HepG2 (cell line): Measurements from ENCODE around the gene GRIK2. TPM values are rescaled to one million over a fixed set of nuclear protein-coding genes. Genes with fewer than 3 reads are reported as not detected.

Source experiments
- ATAC-seq: fragments of 200-7000 bp; cut with Tn5 transposase; 3 replicates; pipeline ENCODE4 v1.9.1; 2020; ENCODE audit warnings: mild to moderate bottlenecking, moderate library complexity
- BruUV-seq: library from RNA; stranded (reverse); fragments of 400-500 nt; replicated peaks from 2 replicates; lab custom pipeline; 2021; lab: Mats Ljungman, UMichigan
- CTCF ChIA-PET: fragments of 300-600 bp; formaldehyde crosslinking; extraction: SDS; loops from one replicate; lab custom pipeline; 2021; ENCODE audit warnings: low total read pairs, inconsistent platforms, low intra/inter-chr PET ratio; lab: Yijun Ruan, JAX
- POLR2A ChIA-PET: fragments of 350-600 bp; sonication (Branson Sonifier 250); formaldehyde crosslinking; loops from one replicate; lab custom pipeline; 2020; ENCODE audit warnings: antibody characterized with exemption, inconsistent platforms; lab: Yijun Ruan, JAX
- DNase-seq: peaks from one replicate; pipeline ENCODE4 v3.0.0-alpha.2; 2015; ENCODE audit warnings: low spot score
- FAIRE-seq: peaks from 3 replicates; lab custom pipeline; 2011; peaks lifted over from hg19 to GRCh38; lab: Jason Lieb, UNC
- H2AFZ ChIP-seq: one replicate; pipeline ENCODE4 v1.6.1; 2011; ENCODE audit warnings: low read length, inconsistent platforms
- H3K27ac ChIP-seq: fragments of 300-600 bp; 3 replicates; pipeline ENCODE4 v1.8.0; 2011; ENCODE audit warnings: mixed run types, mild to moderate bottlenecking, mixed read lengths, low read length, inconsistent platforms; ENCODE audit not compliant: insufficient read depth; ENCODE audit errors: extremely low read length
- H3K27me3 ChIP-seq, 2 experiments: fragments of 200-600 bp in 1 of 2; 2 replicates in 1 of 2; 3 replicates in 1 of 2; pipeline versions ENCODE4 v1.6.0 to v1.8.0; 2011; ENCODE audit warnings: low read length in 2 of 2, mild to moderate bottlenecking in 2 of 2, moderate library complexity in 2 of 2, inconsistent platforms in 1 of 2; ENCODE audit not compliant: insufficient read depth in 2 of 2, control insufficient read depth in 1 of 2
- H3K36me3 ChIP-seq, 2 experiments: fragments of 200-600 bp in 1 of 2; replicated peaks in 1 of 2; 2 replicates in 1 of 2; 3 replicates in 1 of 2; pipeline versions ENCODE4 v1.5.1 to v1.8.0; 2011; ENCODE audit warnings: low read length in 2 of 2, inconsistent platforms in 1 of 2; ENCODE audit not compliant: insufficient read depth in 2 of 2, control insufficient read depth in 1 of 2
- H3K4me1 ChIP-seq: 2 replicates; pipeline ENCODE4 v1.5.1; 2012; ENCODE audit warnings: low read length, inconsistent platforms; ENCODE audit not compliant: insufficient read depth
- H3K4me2 ChIP-seq: 2 replicates; pipeline ENCODE4 v1.6.0; 2011; ENCODE audit warnings: low read depth, low read length, inconsistent platforms
- H3K4me3 ChIP-seq, 3 experiments: fragments of 200-600 bp in 1 of 3; sonication (generic), shearing (Covaris generic) in 1 of 3; replicated peaks in 1 of 3; 2 replicates each; pipeline ENCODE4 v1.5.1; 2011 to 2016; ENCODE audit warnings: low read length in 3 of 3, inconsistent platforms in 2 of 3, low read depth in 2 of 3, mild to moderate bottlenecking in 2 of 3, control low read depth in 1 of 3, mixed read lengths in 1 of 3; ENCODE audit not compliant: insufficient read depth in 1 of 3
- H3K79me2 ChIP-seq: one replicate; pipeline ENCODE4 v1.6.1; 2011; ENCODE audit warnings: low read length, inconsistent platforms; ENCODE audit not compliant: insufficient read depth
- H3K9ac ChIP-seq: 2 replicates; pipeline ENCODE4 v1.6.0; 2011; ENCODE audit warnings: mild to moderate bottlenecking, low read depth, low read length, inconsistent platforms; ENCODE audit not compliant: insufficient read depth
- H3K9me3 ChIP-seq: 2 replicates; pipeline ENCODE4 v1.5.1; 2012; ENCODE audit warnings: mild to moderate bottlenecking, low read length
- H4K20me1 ChIP-seq: 2 replicates; pipeline ENCODE4 v1.6.0; 2011; ENCODE audit warnings: inconsistent platforms, mild to moderate bottlenecking, low read length, moderate library complexity; ENCODE audit not compliant: insufficient read depth
- FOXP4 ChIP-seq: sonication (generic); formaldehyde crosslinking; IDR thresholded peaks from 2 replicates; pipeline ENCODE4 v1.4.0; 2020; ENCODE audit warnings: missing genetic modification reagents
- POLR2AphosphoS5 ChIP-seq: IDR thresholded peaks from 2 replicates; pipeline ENCODE4 v1.6.1; 2012; ENCODE audit warnings: low read depth, low read length
- SOX6 ChIP-seq, 2 experiments: fragments of 450-650 bp in 1 of 2; sonication (generic) in 1 of 2; formaldehyde crosslinking in 1 of 2; IDR thresholded peaks; 2 replicates each; pipeline versions ENCODE4 v1.4.0 to v1.6.1; 2017 to 2020; ENCODE audit warnings: antibody characterized with exemption in 1 of 2, mild to moderate bottlenecking in 1 of 2, missing genetic modification reagents in 1 of 2
- TCF12 ChIP-seq, 2 experiments: fragments of 450-650 bp in 1 of 2; sonication (generic) in 1 of 2; formaldehyde crosslinking in 1 of 2; IDR thresholded peaks; 2 replicates each; pipeline versions ENCODE4 v1.6.1 to v1.8.0; 2017 to 2022; ENCODE audit warnings: antibody characterized with exemption in 1 of 2, mild to moderate bottlenecking in 1 of 2, missing genetic modification reagents in 1 of 2, moderate library complexity in 1 of 2
- ZMYM3 ChIP-seq: sonication (generic); formaldehyde crosslinking; IDR thresholded peaks from 2 replicates; pipeline ENCODE4 v1.5.1; 2020; ENCODE audit warnings: mild to moderate bottlenecking, missing genetic modification reagents
- ZNF510 ChIP-seq: sonication (generic); formaldehyde crosslinking; IDR thresholded peaks from 2 replicates; pipeline ENCODE4 v1.4.0; 2020; ENCODE audit warnings: low read depth, mild to moderate bottlenecking, missing genetic modification reagents
- ZNF713 ChIP-seq: sonication (generic); formaldehyde crosslinking; IDR thresholded peaks from 2 replicates; pipeline ENCODE4 v1.4.0; 2020; ENCODE audit warnings: mild to moderate bottlenecking, missing genetic modification reagents
- ZNF746 ChIP-seq: sonication (generic); formaldehyde crosslinking; IDR thresholded peaks from 2 replicates; pipeline ENCODE4 v1.8.0; 2022; ENCODE audit warnings: mild to moderate bottlenecking, missing genetic modification reagents
- ZNF747 ChIP-seq: sonication (generic); formaldehyde crosslinking; IDR thresholded peaks from 2 replicates; pipeline ENCODE4 v1.8.1; 2023; ENCODE audit warnings: missing genetic modification reagents, mild to moderate bottlenecking, borderline replicate concordance
- ZNF788 ChIP-seq: sonication (generic); formaldehyde crosslinking; IDR thresholded peaks from 2 replicates; pipeline ENCODE4 v1.5.0; 2020; ENCODE audit warnings: mild to moderate bottlenecking, missing genetic modification reagents, borderline replicate concordance
- WGBS: methylation state at CpG from one replicate; pipeline ENCODE4 v1.1.6; 2017; ENCODE audit warnings: low lambda C conversion rate; 5-methylcytosine and 5-hydroxymethylcytosine counted together
- in situ Hi-C: cut with HindIII; loops from 2 replicates; pipeline ENCODE4 v1.10.0; 2017; ENCODE audit warnings: low pct_unique_long_range_greater_than_20kb; ENCODE audit not compliant: extremely low pct_ligation_motif_present
- intact Hi-C: fragments of 100-400 bp; cut with micrococcal nuclease; formaldehyde crosslinking; loops from one replicate; pipeline ENCODE4 v1.10.0; 2022; ENCODE audit not compliant: unreplicated experiment
- polyA plus RNA-seq, 8 experiments: library from polyadenylated mRNA; depleted of rRNA in 3 of 8; stranded (reverse) in 7 of 8; unstranded in 1 of 8; fragments of >200 nt; fragmentation: Illumina TruSeq in 4 of 8; extraction: Trizol in 4 of 8; gene quantifications; 2 replicates each; pipeline versions ENCODE4 v1.2.1 to v1.2.3, GENCODE V29; 2011 to 2016; ENCODE audit warnings: low read depth in 4 of 8, missing spikeins in 1 of 8, mixed read lengths in 1 of 8; ENCODE audit not compliant: insufficient read depth in 1 of 8
- total RNA-seq, 5 experiments: library from RNA; depleted of rRNA; stranded (reverse); fragments of >200 nt; fragmentation: Illumina TruSeq; extraction: Trizol; gene quantifications; 2 replicates each; pipeline ENCODE4 v1.2.3, GENCODE V29; 2016; ENCODE audit warnings: low read depth in 1 of 5
- TF ChIP-seq, protein P1 (sequence below): sonication (generic); formaldehyde crosslinking; IDR thresholded peaks from 2 replicates; pipeline ENCODE4 v1.4.0; 2020; ENCODE audit warnings: missing genetic modification reagents
- TF ChIP-seq, protein P2 (sequence below): sonication (generic); formaldehyde crosslinking; IDR thresholded peaks from 2 replicates; pipeline ENCODE4 v1.5.1; 2020; ENCODE audit warnings: mild to moderate bottlenecking, missing genetic modification reagents, borderline replicate concordance
- TF ChIP-seq, protein P3 (sequence below): sonication (generic); formaldehyde crosslinking; IDR thresholded peaks from 2 replicates; pipeline ENCODE4 v1.4.0; 2020; ENCODE audit warnings: missing genetic modification reagents, borderline replicate concordance
- TF ChIP-seq, protein P4 (sequence below): sonication (generic); formaldehyde crosslinking; conservative IDR thresholded peaks from 2 replicates; pipeline ENCODE4 v1.8.0; 2022; ENCODE audit warnings: mild to moderate bottlenecking, moderate library complexity, missing genetic modification reagents

The GRIK2 gene
- total and polyA plus RNA-seq, 2 of the 13 experiments (the other 11 are each of a cell fraction or from before 2014, with no cell fraction given), result not detected

DNA sequence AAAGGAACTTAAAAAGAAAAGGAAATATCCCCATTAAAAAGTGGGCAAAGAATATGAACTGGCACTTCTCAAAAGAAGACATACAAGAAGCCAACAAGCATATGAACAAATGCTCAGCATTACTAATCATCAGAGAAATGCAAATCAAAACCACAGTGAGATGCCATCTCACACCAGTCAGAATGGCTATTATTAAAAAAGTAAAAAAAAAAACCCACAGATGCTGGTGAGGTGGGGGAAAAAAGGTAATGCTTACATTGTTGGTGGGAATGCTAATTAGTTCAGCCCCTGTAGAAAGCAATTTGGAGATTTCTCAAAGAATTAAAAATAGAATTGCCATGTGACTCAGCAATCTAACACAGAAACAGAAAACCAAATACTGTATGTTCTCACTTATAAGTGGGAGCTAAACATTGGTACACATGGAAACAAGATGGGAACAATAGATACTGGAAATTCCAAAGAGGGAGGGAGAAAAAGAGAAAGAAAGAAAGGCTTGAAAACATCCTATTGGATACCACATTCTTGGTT, 437.1 kb downstream of the GRIK2 start (continued):
- TF ChIP-seq, protein P1, sequence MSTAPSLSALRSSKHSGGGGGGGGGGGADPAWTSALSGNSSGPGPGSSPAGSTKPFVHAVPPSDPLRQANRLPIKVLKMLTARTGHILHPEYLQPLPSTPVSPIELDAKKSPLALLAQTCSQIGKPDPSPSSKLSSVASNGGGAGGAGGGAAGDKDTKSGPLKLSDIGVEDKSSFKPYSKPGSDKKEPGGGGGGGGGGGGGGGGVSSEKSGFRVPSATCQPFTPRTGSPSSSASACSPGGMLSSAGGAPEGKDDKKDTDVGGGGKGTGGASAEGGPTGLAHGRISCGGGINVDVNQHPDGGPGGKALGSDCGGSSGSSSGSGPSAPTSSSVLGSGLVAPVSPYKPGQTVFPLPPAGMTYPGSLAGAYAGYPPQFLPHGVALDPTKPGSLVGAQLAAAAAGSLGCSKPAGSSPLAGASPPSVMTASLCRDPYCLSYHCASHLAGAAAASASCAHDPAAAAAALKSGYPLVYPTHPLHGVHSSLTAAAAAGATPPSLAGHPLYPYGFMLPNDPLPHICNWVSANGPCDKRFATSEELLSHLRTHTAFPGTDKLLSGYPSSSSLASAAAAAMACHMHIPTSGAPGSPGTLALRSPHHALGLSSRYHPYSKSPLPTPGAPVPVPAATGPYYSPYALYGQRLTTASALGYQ, result no peak
- TF ChIP-seq POLR2AphosphoS5, result no peak
- TF ChIP-seq, protein P2, sequence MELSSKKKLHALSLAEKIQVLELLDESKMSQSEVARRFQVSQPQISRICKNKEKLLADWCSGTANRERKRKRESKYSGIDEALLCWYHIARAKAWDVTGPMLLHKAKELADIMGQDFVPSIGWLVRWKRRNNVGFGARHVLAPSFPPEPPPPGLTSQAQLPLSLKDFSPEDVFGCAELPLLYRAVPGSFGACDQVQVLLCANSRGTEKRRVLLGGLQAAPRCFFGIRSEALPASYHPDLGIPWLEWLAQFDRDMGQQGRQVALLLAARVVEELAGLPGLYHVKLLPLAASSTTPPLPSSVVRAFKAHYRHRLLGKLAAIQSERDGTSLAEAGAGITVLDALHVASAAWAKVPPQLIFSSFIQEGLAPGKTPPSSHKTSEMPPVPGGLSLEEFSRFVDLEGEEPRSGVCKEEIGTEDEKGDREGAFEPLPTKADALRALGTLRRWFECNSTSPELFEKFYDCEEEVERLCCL, result no peak
- no peak for TF ChIP-seq SOX6 (IDR thresholded peaks at IDR 0.05)
- TF ChIP-seq SOX6 (CRISPR knock-in tag; IDR thresholded peaks at IDR 0.05), result no peak
- no peak for TF ChIP-seq ZNF713 (CRISPR knock-in tag)

DNA sequence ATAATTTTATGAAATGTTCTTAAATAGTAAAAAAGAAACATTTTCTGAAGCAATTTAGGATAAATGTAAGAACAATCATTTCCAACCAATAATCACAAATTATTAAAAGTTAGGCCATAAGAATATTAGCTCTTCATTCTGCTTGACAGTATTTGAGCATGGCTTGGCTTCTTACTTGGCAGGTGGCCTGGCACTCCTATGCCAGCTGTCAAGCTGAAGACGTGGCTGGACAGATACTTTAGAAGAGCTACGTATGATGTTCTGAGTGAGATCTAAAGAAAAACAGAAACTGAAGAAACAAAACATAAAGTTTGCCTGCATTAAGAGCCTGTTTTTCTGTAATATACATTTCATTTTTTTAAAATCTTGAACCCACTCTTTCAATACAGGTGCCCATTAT, 438.9 kb downstream of the GRIK2 start:
- no peaks in the 10 kb centered on the region for H3K36me3 ChIP-seq
- H3K27me3 ChIP-seq, result no peaks in the 10 kb centered on the region
- no peak overlapping the region for H3K4me2 ChIP-seq
- POLR2A ChIA-PET, result no interaction called here
- H2AFZ ChIP-seq, result no peak overlapping the region
- no peak for ATAC-seq
- peaks cover 8% of the 10 kb centered on the region; the same call in 1 of the 2 replicates for H3K9me3 ChIP-seq
- H4K20me1 ChIP-seq, result no peaks in the 10 kb centered on the region
- WGBS, result 0% methylated on average over 2 of the region's 2 CpGs
- no TSS peak for BruUV-seq
- H3K9ac ChIP-seq, result no peak overlapping the region
- FAIRE-seq, result no peak
- intact Hi-C loops, result no loop called here
- in situ Hi-C loops, result no loop called here
- no peak overlapping the region for H3K27ac ChIP-seq
- no peak overlapping the region for H3K4me3 ChIP-seq
- H3K79me2 ChIP-seq, result no peaks in the 10 kb centered on the region
- no peak for DNase-seq
- CTCF ChIA-PET, result no interaction called here
- no peaks in the 10 kb centered on the region for H3K4me1 ChIP-seq
- TF ChIP-seq, protein P3, sequence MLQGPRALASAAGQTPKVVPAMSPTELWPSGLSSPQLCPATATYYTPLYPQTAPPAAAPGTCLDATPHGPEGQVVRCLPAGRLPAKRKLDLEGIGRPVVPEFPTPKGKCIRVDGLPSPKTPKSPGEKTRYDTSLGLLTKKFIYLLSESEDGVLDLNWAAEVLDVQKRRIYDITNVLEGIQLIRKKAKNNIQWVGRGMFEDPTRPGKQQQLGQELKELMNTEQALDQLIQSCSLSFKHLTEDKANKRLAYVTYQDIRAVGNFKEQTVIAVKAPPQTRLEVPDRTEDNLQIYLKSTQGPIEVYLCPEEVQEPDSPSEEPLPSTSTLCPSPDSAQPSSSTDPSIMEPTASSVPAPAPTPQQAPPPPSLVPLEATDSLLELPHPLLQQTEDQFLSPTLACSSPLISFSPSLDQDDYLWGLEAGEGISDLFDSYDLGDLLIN, result no peak
- TF ChIP-seq TCF12 (IDR thresholded peaks at IDR 0.05) (no peak), TCF12 (CRISPR knock-in tag; IDR thresholded peaks at IDR 0.05) (no peak), ZNF746 (CRISPR knock-in tag) (no peak), ZNF788 (no peak), ZNF510 (no peak), FOXP4 (no peak), ZNF747 (CRISPR knock-in tag) (no peak), ZMYM3 (no peak)
- TF ChIP-seq, protein P4, sequence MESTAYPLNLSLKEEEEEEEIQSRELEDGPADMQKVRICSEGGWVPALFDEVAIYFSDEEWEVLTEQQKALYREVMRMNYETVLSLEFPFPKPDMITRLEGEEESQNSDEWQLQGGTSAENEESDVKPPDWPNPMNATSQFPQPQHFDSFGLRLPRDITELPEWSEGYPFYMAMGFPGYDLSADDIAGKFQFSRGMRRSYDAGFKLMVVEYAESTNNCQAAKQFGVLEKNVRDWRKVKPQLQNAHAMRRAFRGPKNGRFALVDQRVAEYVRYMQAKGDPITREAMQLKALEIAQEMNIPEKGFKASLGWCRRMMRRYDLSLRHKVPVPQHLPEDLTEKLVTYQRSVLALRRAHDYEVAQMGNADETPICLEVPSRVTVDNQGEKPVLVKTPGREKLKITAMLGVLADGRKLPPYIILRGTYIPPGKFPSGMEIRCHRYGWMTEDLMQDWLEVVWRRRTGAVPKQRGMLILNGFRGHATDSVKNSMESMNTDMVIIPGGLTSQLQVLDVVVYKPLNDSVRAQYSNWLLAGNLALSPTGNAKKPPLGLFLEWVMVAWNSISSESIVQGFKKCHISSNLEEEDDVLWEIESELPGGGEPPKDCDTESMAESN (CRISPR knock-in tag), result no peak
